ENCODE measurements around the gene RAI14. TPM values are rescaled to one million over a fixed set of nuclear protein-coding genes. Genes with fewer than 3 reads are reported as not detected.
A peak's percentile ranks its signal among the peaks of the same experiment; 100 is the strongest.

The RAI14 gene
- total RNA-seq, 2 donors from 2014 or later, result 25.7 to 27.5 TPM

DNA sequence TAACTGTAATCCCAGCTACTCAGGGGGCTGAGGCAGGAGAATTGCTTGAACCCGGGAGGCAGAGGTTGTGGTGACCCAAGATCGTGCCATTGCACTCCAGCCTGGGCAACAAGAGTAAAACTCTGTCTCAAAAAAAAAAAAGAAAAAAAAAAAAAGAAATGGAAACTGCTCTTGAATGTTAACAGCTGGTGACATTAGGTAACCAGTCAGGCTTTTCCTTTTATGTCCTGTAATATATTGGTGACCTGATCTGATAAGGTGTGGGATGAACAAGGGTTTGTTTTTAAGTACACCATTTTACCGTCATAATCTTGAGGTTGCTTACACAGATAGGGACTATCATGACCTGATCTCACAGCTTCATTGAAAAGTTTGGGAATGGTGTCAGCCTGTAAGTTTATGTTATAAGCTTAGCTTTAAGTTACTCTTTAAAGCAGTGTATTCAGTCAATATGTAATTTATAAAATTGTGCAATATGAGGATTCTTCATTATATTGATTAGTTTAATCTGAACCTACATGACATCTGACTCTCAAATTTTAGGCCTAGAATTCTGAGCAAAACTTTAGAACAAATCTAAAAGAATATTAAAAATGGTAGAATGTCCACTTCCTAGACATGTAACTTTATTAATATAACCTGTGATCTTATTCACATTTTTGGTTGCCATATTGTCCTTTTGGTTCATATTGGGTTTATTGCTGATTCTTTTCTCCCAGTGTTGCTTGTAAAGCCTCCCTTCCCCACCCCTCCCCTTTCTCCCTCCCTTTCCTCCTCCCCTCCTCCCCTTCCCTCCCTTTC lies 41.4 kb downstream of the RAI14 start:
- no peak for TF ChIP-seq POLR2A (IDR thresholded peaks at IDR 0.05)
- TF ChIP-seq, protein P1, sequence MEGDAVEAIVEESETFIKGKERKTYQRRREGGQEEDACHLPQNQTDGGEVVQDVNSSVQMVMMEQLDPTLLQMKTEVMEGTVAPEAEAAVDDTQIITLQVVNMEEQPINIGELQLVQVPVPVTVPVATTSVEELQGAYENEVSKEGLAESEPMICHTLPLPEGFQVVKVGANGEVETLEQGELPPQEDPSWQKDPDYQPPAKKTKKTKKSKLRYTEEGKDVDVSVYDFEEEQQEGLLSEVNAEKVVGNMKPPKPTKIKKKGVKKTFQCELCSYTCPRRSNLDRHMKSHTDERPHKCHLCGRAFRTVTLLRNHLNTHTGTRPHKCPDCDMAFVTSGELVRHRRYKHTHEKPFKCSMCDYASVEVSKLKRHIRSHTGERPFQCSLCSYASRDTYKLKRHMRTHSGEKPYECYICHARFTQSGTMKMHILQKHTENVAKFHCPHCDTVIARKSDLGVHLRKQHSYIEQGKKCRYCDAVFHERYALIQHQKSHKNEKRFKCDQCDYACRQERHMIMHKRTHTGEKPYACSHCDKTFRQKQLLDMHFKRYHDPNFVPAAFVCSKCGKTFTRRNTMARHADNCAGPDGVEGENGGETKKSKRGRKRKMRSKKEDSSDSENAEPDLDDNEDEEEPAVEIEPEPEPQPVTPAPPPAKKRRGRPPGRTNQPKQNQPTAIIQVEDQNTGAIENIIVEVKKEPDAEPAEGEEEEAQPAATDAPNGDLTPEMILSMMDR (IDR thresholded peaks at IDR 0.05), result no peak
- 79 to 84% methylated on average over 3 of the region's 3 CpGs for WGBS, 2 donors
- no peak for ATAC-seq

DNA sequence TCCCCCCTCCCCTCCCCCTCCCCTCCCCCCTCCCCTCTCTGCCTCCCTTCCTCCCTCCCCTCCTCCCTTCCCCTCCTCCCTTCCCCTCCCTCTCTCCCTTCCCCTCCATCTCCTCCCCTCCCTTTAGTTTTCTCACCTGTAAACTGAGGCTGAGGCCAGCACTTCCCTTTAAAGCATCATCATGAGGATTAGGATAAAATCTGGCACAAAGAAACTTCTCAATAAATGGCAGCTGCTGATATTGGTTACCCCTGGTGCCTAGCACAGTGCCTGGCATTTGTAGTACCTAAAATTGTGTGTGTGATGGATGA lies 41.9 kb downstream of the RAI14 start:
- Histone ChIP-seq H3K4me1 (peaks cover 14% of the 10 kb centered on the region), H3K36me3 (replicated peaks in 1 of 2; ENCODE audit: insufficient read depth in 1 of 2, low read depth in 2 of 2) (no peaks in the 10 kb centered on the region), H3K4me3 (no peak overlapping the region), H3K9me3 (no peaks in the 10 kb centered on the region), H3K27ac (no peak overlapping the region), H3K27me3 (no peaks in the 10 kb centered on the region)
- ATAC-seq (no peak), DNase-seq (no peak)
- TF ChIP-seq, protein P1 (IDR thresholded peaks at IDR 0.05), result no peak
- TF ChIP-seq POLR2A (IDR thresholded peaks at IDR 0.05), result no peak
- intact Hi-C loops (cut with DNase I), result no loop called here

More for the DNA sequence above, 41.4 kb downstream of the RAI14 start:
- Histone ChIP-seq H3K36me3 (replicated peaks in 1 of 2; ENCODE audit: insufficient read depth in 1 of 2, low read depth in 2 of 2) (no peaks in the 10 kb centered on the region), H3K4me3 (no peak overlapping the region), H3K9me3 (no peaks in the 10 kb centered on the region), H3K4me1 (peaks cover 14% of the 10 kb centered on the region), H3K27ac (no peak overlapping the region), H3K27me3 (no peaks in the 10 kb centered on the region)
- intact Hi-C loops (cut with DNase I), result no loop called here
- DNase-seq, result no peak

- TF ChIP-seq POLR2A (IDR thresholded peaks at IDR 0.05), result no peak
- TF ChIP-seq, protein P1 (IDR thresholded peaks at IDR 0.05), result no peak
- Histone ChIP-seq H3K4me1 (peaks cover 14% of the 10 kb centered on the region), H3K27ac (no peak overlapping the region), H3K27me3 (no peaks in the 10 kb centered on the region), H3K4me3 (no peak overlapping the region), H3K36me3 (replicated peaks in 1 of 2; ENCODE audit: insufficient read depth in 1 of 2, low read depth in 2 of 2) (no peaks in the 10 kb centered on the region), H3K9me3 (no peaks in the 10 kb centered on the region)
- 91 to 93% methylated on average over 6 of the region's 6 CpGs for WGBS, 2 donors
- intact Hi-C loops (cut with DNase I), result no loop called here
- ATAC-seq (no peak), DNase-seq (no peak)
Observed at GRCh38 chr5:34698754-34699153, 42.6 kb downstream of the RAI14 start.

DNA sequence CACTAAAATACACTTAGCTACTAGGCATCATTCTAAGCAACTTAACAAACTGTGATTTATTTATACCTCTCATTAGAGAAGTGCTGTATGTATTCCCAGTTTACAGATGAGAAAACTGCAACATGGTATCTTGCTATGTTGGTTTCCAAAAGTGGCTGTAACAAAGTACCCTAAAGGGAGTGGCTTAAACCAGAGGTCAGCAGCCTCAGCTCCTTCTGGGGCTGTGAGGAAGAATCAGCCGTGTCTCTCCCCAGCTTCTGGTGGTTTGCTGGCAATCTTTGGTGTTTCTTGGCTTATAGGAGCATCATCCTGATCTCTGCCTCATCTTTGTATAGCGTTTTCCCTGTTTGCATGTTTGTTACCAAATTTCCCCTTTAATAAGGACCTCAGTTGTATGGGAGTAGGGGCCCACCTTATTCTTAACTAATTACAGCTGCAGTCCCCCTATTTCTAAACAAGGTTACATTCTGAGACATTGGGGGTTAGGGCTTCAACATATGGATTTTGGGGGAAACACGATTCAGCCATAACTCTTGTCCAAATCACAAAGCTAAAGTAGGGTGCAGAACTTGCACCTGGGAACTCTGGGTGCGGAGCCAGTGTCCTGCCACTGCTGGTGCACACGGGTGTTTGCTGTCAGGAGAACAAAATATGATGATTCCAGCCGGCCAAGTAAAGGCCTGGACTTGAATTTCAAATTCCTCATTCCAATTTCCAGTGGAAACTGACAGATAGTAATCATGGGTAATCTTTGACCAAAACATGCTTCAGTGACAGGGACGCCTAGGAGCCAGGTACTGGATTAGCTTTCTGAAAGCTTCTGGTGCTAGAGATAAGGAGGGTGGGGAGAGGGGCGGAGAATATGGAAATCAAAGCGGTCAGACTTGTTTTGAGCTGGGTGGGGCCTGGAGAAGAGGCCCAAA lies 43.3 kb downstream of the RAI14 start:
- Histone ChIP-seq H3K36me3 (replicated peaks in 1 of 2; ENCODE audit: insufficient read depth in 1 of 2, low read depth in 2 of 2) (no peaks in the 10 kb centered on the region), H3K27me3 (no peaks in the 10 kb centered on the region), H3K4me3 (no peak overlapping the region), H3K9me3 (no peaks in the 10 kb centered on the region), H3K4me1 (peaks cover 14% of the 10 kb centered on the region), H3K27ac (peak overlapping the region in 2 of 4 donors; percentile 7 to 42)
- no peak for TF ChIP-seq POLR2A (IDR thresholded peaks at IDR 0.05)
- TF ChIP-seq, protein P1 (IDR thresholded peaks at IDR 0.05), result no peak
- intact Hi-C loops (cut with DNase I), result no loop called here
- WGBS, 2 donors, result 34 to 37% methylated on average over 8 to 9 of the region's 9 CpGs
- DNase-seq (peak; percentile 46 to 56 (median 47)), ATAC-seq (peak; percentile 87)

Data from body of pancreas (tissue), 4 donors.